Activated T-helper 17 cell treated with anti-CD3 and anti-CD28 coated beads, Interleukin-2, amount 50 U/mL, for 72 hours (primary cell): ENCODE data around the gene FAM168A. TPM values are rescaled to one million over a fixed set of nuclear protein-coding genes. Genes with fewer than 3 reads are reported as not detected.
"Not testable (repeated sequence)": the region's sequence is repeated elsewhere in the genome, so short reads cannot be mapped to it uniquely, and the experiment has no call there.

Source experiments
- ATAC-seq: fragments of 150-1000 bp; cut with Tn5 transposase; replicated peaks from 2 replicates; pipeline ENCODE4 v1.10.0; 2021; ENCODE audit warnings: mild to moderate bottlenecking, moderate library complexity
- H3K27ac Mint-ChIP-seq: one replicate; pipeline ENCODE4 v1.8.0; 2022; ENCODE audit warnings: mixed read lengths
- H3K27me3 Mint-ChIP-seq: one replicate; pipeline ENCODE4 v1.8.0; 2022; ENCODE audit warnings: mixed read lengths
- H3K36me3 Mint-ChIP-seq: one replicate; pipeline ENCODE4 v1.8.0; 2022; ENCODE audit warnings: low read depth, mild to moderate bottlenecking, mixed read lengths
- H3K4me1 Mint-ChIP-seq: one replicate; pipeline ENCODE4 v1.8.0; 2022; ENCODE audit warnings: mixed read lengths
- H3K4me3 Mint-ChIP-seq: one replicate; pipeline ENCODE4 v1.8.0; 2022; ENCODE audit warnings: mild to moderate bottlenecking, mixed read lengths
- H3K9me3 Mint-ChIP-seq: one replicate; pipeline ENCODE4 v1.8.0; 2022; ENCODE audit warnings: mixed read lengths
- total RNA-seq, 2 donors: library from RNA; stranded (reverse); gene quantifications; one replicate each; pipeline ENCODE4 v1.2.3, GENCODE V29; 2022

The FAM168A gene
- total RNA-seq, 2 donors from 2014 or later, result 16.0 to 33.2 TPM

GRCh38 chr11:73579641-73580434 lies 18.1 kb downstream of the FAM168A start:
- no peak for ATAC-seq
- peaks cover 18% of the 10 kb centered on the region for H3K4me1 Mint-ChIP-seq
- peaks cover 17% of the 10 kb centered on the region for H3K36me3 Mint-ChIP-seq
- no peak overlapping the region for H3K4me3 Mint-ChIP-seq
- no peaks in the 10 kb centered on the region for H3K9me3 Mint-ChIP-seq
- no peak overlapping the region for H3K27ac Mint-ChIP-seq
- H3K27me3 Mint-ChIP-seq, result no peaks in the 10 kb centered on the region

DNA sequence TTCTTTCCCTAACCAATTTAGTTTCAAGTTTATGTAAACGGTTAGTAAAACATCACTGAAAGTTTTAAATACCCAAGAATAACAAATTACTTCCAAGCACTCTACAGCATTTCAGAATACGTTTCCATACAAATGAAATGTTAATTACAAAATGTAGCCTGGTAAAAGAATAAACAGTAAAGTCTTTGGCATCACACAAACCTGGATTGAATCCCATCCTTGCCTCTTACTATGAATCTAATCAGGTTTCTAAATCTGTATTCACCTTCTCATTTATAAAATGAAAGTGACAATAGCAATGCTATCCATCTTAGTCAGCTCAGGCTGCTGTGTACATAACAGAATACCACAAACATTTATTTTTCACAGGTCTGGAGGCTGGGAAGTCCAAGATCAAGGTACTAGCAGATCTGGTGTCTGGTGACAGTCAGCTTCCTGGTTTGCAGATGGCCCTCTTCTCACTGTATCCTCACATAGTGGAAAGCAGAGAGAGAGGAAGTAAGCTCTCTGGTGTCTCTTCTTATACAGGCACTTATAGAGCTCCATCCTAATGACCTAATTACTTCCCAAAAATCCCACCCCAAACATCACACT lies 19.2 kb downstream of the FAM168A start:
- no peaks in the 10 kb centered on the region for H3K9me3 Mint-ChIP-seq
- H3K36me3 Mint-ChIP-seq, result peaks cover 13% of the 10 kb centered on the region
- H3K4me1 Mint-ChIP-seq, result peaks cover 18% of the 10 kb centered on the region
- peak overlapping the region; percentile 14 for H3K27ac Mint-ChIP-seq
- no peak overlapping the region for H3K4me3 Mint-ChIP-seq
- ATAC-seq, result peak; percentile 90
- H3K27me3 Mint-ChIP-seq, result no peaks in the 10 kb centered on the region

DNA sequence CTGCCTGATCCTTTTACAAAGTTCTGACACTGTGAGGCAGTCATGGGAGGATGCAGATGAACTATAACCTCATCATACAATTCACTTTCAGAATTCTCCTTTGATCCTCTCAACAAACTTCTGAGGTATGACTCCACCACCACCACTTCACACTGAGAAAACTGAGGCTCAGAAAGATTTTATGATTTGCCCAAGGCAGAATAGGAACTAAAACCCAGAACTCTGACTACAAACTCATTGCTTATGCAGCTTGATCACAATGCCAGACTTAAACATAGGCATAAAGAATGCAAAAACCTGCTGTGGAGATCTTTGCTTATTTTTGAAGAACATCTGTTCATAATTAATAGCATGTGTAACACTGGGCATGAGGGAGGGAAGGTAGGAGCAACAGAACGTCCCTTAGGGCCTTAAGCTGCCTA lies 20.4 kb downstream of the FAM168A start:
- Mint-ChIP-seq H3K4me3 (no peak overlapping the region), H3K27me3 (no peaks in the 10 kb centered on the region), H3K4me1 (peaks cover 18% of the 10 kb centered on the region), H3K27ac (peak overlapping the region; percentile 10), H3K36me3 (peaks cover 8% of the 10 kb centered on the region), H3K9me3 (no peaks in the 10 kb centered on the region)
- ATAC-seq, result peak; percentile 73

DNA sequence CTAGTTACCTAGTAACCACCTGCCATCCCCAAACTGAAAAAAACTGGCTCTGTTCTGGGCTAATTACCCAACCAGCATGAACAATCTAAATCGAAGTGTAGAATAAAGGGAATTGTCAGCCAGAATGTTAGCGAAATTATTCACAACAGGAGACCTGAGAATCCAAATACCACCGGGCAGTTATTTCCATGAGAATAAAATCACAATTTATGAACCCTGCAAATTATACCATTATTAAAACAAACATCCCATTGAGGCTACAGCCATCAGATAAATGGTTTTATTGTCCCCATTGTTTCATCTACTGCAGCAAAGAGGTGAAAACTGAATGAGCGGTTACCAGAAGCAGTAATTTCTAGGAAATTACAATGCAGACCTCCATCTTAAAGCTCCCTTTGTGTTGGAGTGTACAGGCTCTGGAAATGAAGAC lies 21.7 kb downstream of the FAM168A start:
- peaks cover 8% of the 10 kb centered on the region for H3K36me3 Mint-ChIP-seq
- ATAC-seq, result no peak
- H3K27ac Mint-ChIP-seq, result no peak overlapping the region
- H3K4me1 Mint-ChIP-seq, result peaks cover 18% of the 10 kb centered on the region
- H3K9me3 Mint-ChIP-seq, result no peaks in the 10 kb centered on the region
- no peaks in the 10 kb centered on the region for H3K27me3 Mint-ChIP-seq
- no peak overlapping the region for H3K4me3 Mint-ChIP-seq

DNA sequence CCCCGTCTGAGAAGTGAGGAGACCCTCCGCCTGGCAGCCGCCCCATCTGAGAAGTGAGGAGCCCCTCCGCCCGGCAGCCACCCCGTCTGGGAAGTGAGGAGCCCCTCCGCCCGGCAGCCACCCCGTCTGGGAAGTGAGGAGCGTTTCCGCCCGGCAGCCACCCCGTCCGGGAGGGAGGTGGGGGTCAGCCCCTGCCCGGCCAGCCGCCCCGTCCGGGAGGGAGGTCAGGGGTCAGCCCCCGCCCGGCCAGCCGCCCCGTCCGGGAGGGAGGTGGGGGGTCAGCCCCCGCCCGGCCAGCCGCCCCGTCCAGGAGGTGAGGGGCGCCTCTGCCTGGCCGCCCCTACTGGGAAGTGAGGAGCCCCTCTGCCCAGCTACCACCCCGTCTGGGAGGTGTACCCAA lies 25.9 kb downstream of the FAM168A start:
- peaks cover 11% of the 10 kb centered on the region for H3K36me3 Mint-ChIP-seq
- H3K4me3 Mint-ChIP-seq, H3K27me3 Mint-ChIP-seq, ATAC-seq, H3K4me1 Mint-ChIP-seq, H3K27ac Mint-ChIP-seq, H3K9me3 Mint-ChIP-seq: not testable (repeated sequence)

- peaks cover 3% of the 10 kb centered on the region for H3K4me1 Mint-ChIP-seq
- H3K9me3 Mint-ChIP-seq, result no peaks in the 10 kb centered on the region
- no peak overlapping the region for H3K4me3 Mint-ChIP-seq
- H3K36me3 Mint-ChIP-seq, result peaks cover 11% of the 10 kb centered on the region
- H3K27me3 Mint-ChIP-seq, result no peaks in the 10 kb centered on the region
- H3K27ac Mint-ChIP-seq, result no peak overlapping the region
- ATAC-seq, result no peak
Measured at GRCh38 chr11:73570415-73571114, 27.3 kb downstream of the FAM168A start.

GRCh38 chr11:73566977-73567755 lies 30.7 kb downstream of the FAM168A start:
- ATAC-seq, result no peak
- H3K27ac Mint-ChIP-seq, result no peak overlapping the region
- H3K27me3 Mint-ChIP-seq, result no peaks in the 10 kb centered on the region
- peaks cover 11% of the 10 kb centered on the region for H3K36me3 Mint-ChIP-seq
- peaks cover 3% of the 10 kb centered on the region for H3K4me1 Mint-ChIP-seq
- H3K4me3 Mint-ChIP-seq, result no peak overlapping the region
- H3K9me3 Mint-ChIP-seq, result no peaks in the 10 kb centered on the region

GRCh38 chr11:73566422-73566821 lies 31.5 kb downstream of the FAM168A start:
- Mint-ChIP-seq H3K27me3 (no peaks in the 10 kb centered on the region), H3K36me3 (peaks cover 11% of the 10 kb centered on the region), H3K4me1 (peaks cover 3% of the 10 kb centered on the region), H3K9me3 (no peaks in the 10 kb centered on the region), H3K4me3 (no peak overlapping the region), H3K27ac (no peak overlapping the region)
- no peak for ATAC-seq

GRCh38 chr11:73565804-73566203 lies 32.1 kb downstream of the FAM168A start:
- peaks cover 3% of the 10 kb centered on the region for H3K4me1 Mint-ChIP-seq
- H3K36me3 Mint-ChIP-seq, result peaks cover 11% of the 10 kb centered on the region
- no peak for ATAC-seq

DNA sequence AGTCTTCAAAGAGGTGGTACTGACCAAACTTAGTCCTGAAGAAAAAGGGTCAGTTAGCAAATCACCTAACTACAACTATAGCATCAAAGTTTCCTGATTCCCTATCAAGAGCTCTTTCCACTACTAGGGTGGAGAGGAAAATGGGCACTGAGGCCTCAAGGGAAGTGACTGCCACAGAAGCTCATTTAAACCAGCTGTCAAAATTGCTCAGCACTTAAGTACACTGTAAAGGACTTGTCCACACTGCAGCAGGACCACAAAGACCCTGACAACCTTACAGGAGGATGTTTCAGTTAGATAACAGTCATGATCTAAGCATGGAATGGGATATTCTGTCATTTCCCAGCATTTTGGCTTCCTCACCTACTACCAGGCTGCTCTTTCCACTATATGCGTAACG lies 33.0 kb downstream of the FAM168A start:
- Mint-ChIP-seq H3K9me3 (no peaks in the 10 kb centered on the region), H3K27me3 (no peaks in the 10 kb centered on the region), H3K4me3 (no peak overlapping the region), H3K4me1 (peaks cover 3% of the 10 kb centered on the region), H3K27ac (no peak overlapping the region), H3K36me3 (peaks cover 11% of the 10 kb centered on the region)
- ATAC-seq, result no peak

More at GRCh38 chr11:73565804-73566203, 32.1 kb downstream of the FAM168A start:
- H3K27ac Mint-ChIP-seq, result no peak overlapping the region
- no peak overlapping the region for H3K4me3 Mint-ChIP-seq
- H3K27me3 Mint-ChIP-seq, result no peaks in the 10 kb centered on the region
- H3K9me3 Mint-ChIP-seq, result no peaks in the 10 kb centered on the region

DNA sequence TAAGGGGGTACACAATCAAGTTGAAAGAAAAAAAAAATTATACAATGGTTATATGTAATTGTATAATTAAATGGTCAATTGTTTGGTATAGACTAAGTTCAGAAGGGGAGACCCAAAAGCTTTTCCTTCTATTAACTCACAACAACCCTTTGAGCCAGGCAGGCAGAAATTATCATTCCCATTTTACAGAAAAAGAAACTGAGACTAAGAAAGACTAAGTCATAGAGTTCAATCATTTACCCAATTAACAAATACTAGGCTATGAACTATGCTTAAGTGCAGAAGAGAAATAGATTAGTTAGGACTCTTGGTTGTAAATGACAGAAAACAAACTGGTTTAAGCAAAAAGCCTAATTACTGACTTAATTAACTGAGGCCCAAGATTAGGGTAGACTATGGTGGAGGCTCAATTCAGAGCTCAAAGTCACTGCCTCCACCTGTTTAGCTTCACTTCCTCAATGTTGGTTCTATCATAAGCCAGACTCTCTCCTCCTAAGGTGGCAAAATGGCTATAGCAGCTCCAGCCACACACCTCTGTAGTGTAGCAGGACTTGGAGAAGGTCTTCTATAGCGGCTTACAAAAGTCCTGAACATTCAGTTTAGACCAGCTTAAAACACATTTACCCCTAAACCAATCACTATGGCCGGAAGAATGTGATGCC lies 34.2 kb downstream of the FAM168A start:
- Mint-ChIP-seq H3K4me1 (peaks cover 3% of the 10 kb centered on the region), H3K36me3 (peaks cover 11% of the 10 kb centered on the region), H3K9me3 (no peaks in the 10 kb centered on the region), H3K27me3 (no peaks in the 10 kb centered on the region), H3K4me3 (no peak overlapping the region), H3K27ac (no peak overlapping the region)
- ATAC-seq, result no peak

DNA sequence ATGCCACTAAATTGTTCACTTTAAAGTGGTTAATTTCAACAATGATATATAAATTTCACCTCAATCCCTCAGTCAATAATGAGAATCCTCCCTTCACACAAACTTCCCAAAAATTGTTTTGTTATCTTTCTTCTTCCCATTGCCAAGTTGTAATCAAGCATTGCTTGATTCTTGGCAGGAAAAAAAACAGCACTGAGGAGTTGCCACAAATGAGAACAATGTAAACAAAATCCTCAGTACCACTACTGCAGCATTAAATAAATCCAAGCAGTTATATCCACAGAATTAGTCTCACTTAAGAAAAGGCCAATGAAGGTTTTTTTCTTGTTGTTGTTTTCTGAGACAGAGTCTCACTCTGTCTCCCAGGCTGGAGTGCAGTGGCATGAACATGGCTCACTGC lies 38.2 kb downstream of the FAM168A start:
- ATAC-seq, result no peak
- Mint-ChIP-seq H3K4me3 (no peak overlapping the region), H3K36me3 (peaks cover 12% of the 10 kb centered on the region), H3K27me3 (no peaks in the 10 kb centered on the region), H3K4me1 (peaks cover 2% of the 10 kb centered on the region), H3K9me3 (no peaks in the 10 kb centered on the region), H3K27ac (no peak overlapping the region)

DNA sequence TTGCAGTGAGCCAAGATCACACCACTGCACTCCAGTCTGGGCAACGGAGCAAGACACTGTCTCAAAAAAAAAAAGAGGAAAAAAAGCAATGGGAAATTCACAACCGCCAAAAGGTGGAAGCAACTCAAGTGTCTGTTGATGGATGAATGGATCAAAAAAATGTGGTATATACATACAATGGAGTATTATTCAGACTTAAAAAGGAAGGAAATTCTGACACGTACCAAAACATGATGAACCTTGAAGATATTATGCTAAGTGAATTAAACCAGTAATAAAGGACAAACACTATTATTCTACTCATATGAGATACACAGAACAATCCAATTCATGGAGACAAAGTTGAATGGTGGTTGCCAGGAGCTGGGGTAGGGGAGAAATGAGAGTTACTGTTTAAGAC lies 40.9 kb downstream of the FAM168A start:
- Mint-ChIP-seq H3K27me3 (no peaks in the 10 kb centered on the region), H3K36me3 (peaks cover 12% of the 10 kb centered on the region), H3K9me3 (no peaks in the 10 kb centered on the region), H3K4me1 (peaks cover 6% of the 10 kb centered on the region), H3K27ac (no peak overlapping the region), H3K4me3 (no peak overlapping the region)
- no peak for ATAC-seq

DNA sequence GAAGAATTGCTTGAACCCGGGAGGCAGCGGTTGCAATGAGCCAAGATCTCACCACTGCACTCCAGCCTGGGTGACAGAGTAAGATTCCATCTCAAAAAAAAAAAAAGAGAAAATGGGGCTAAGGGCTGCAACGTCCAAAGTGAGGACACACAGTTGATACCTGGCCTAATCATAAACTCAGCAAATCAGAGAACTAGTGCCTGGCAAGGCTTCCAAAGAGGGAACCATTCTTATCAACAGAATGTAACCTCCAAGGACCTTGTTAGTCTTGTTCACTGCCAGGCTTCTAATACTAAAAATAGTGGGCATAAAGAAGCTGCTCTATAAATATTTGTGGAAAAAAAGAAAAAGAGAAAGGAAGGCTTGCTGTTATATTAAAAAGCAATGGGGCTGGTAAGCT lies 42.3 kb downstream of the FAM168A start:
- Mint-ChIP-seq H3K4me3 (no peak overlapping the region), H3K9me3 (no peaks in the 10 kb centered on the region), H3K4me1 (peaks cover 12% of the 10 kb centered on the region), H3K36me3 (peaks cover 12% of the 10 kb centered on the region), H3K27ac (no peak overlapping the region), H3K27me3 (no peaks in the 10 kb centered on the region)
- no peak for ATAC-seq
